Measurements from ENCODE around the gene RFXAP. TPM values are rescaled to one million over a fixed set of nuclear protein-coding genes. Genes with fewer than 3 reads are reported as not detected.

The RFXAP gene
- total RNA-seq, 1 donor from 2014 or later = 5.4 TPM

DNA sequence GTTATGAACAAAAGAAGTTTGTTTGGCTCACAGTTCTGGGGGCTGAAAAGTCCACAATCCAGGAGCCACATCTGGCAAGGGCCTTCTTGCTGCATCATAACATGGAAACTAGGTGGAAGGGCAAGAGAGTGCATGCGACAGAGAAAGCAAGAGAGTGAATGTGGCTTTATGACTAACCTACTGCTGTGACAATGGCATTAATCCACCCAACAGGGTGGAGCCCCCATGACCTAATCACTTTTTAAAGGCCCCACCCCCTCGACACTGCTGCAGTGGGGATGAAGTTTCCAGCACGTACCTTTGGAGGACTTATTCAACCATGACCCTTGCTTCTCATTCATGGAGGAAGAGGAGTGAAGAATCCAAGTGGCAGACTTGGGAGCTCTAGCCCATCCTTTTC, 30.0 kb upstream of the RFXAP start:
- no peaks in the 10 kb centered on the region for H3K4me1 ChIP-seq
- intact Hi-C loops (cut with DNase I) = no loop called here
- ATAC-seq (no peak), DNase-seq (no peak)
- no peaks in the 10 kb centered on the region for H3K9me3 ChIP-seq
- H3K27ac ChIP-seq = no peak overlapping the region
- TF ChIP-seq, protein P1, sequence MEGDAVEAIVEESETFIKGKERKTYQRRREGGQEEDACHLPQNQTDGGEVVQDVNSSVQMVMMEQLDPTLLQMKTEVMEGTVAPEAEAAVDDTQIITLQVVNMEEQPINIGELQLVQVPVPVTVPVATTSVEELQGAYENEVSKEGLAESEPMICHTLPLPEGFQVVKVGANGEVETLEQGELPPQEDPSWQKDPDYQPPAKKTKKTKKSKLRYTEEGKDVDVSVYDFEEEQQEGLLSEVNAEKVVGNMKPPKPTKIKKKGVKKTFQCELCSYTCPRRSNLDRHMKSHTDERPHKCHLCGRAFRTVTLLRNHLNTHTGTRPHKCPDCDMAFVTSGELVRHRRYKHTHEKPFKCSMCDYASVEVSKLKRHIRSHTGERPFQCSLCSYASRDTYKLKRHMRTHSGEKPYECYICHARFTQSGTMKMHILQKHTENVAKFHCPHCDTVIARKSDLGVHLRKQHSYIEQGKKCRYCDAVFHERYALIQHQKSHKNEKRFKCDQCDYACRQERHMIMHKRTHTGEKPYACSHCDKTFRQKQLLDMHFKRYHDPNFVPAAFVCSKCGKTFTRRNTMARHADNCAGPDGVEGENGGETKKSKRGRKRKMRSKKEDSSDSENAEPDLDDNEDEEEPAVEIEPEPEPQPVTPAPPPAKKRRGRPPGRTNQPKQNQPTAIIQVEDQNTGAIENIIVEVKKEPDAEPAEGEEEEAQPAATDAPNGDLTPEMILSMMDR (IDR thresholded peaks at IDR 0.05) = no peak
- H3K36me3 ChIP-seq = no peaks in the 10 kb centered on the region
- H3K27me3 ChIP-seq (ENCODE audit: low read depth) = no peaks in the 10 kb centered on the region
- no peak overlapping the region for H3K4me3 ChIP-seq

DNA sequence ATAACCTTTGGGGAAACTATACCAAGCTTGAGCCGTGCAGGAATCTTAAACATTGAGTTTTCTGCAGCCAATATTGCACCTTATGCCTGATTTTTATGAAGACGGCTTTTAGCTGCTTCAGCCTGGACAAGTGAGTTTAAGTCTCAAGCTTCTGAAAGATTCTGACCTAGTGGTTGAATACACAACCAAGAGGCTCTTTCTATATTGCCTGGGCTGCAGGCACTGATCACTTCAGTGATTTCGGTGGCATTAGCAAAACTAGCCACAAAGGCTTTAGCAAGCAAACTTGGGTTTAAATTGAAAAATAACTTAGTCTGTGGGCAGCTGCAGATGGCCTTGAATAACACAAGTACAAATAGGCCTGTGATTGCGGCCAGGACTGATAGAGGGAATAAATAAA, 29.3 kb upstream of the RFXAP start:
- H3K27me3 ChIP-seq (ENCODE audit: low read depth) = no peaks in the 10 kb centered on the region
- H3K36me3 ChIP-seq = no peaks in the 10 kb centered on the region
- TF ChIP-seq, protein P1 (IDR thresholded peaks at IDR 0.05) = no peak
- H3K4me3 ChIP-seq = no peak overlapping the region
- ATAC-seq = no peak
- no peaks in the 10 kb centered on the region for H3K9me3 ChIP-seq
- H3K27ac ChIP-seq = no peak overlapping the region
- intact Hi-C loops (cut with DNase I) = no loop called here
- DNase-seq = no peak
- no peaks in the 10 kb centered on the region for H3K4me1 ChIP-seq

DNA sequence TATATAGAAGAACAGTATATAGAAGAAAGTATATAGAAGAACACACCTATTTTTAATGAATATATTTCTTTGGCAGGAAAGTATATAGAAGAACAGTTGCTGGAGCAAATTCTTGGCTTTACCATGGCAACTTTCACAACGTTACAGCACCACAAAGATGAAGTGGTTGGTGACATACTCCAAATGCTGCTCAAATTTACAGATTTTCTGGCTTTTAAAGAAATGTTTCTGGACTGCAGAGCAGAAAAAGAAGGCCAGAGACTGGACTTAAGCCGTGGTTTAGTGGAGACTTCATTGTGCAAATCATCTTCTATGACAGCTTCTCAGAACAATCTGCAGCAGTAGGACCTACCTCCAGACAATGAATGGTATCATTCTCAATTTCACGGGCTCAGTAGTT, 24.3 kb upstream of the RFXAP start:
- H3K27me3 ChIP-seq (ENCODE audit: low read depth) = no peaks in the 10 kb centered on the region
- intact Hi-C loops (cut with DNase I) = no loop called here
- no peak overlapping the region for H3K27ac ChIP-seq
- H3K9me3 ChIP-seq = no peaks in the 10 kb centered on the region
- no peak overlapping the region for H3K4me3 ChIP-seq
- DNase-seq (no peak), ATAC-seq (no peak)
- no peaks in the 10 kb centered on the region for H3K36me3 ChIP-seq
- H3K4me1 ChIP-seq = no peaks in the 10 kb centered on the region
- TF ChIP-seq, protein P1 (IDR thresholded peaks at IDR 0.05) = no peak

DNA sequence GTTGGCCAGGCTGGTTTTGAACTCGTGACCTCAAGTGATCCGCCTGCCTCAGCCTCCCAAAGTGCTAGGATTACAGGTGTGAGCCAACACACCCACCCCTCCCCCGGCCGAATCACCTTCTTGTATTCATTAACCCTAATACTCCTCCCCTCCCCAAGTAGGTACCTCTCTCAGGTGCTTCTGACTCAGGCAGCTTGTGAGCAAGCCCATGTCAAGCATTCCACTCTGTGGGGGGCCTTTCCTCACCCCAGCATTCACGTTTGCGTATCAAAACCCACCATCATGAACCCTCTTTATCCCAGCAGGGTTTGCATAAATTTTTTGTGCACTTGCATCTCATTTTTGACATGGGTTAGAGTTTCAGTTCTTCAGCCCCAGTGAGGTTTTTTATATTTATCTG, 23.6 kb upstream of the RFXAP start:
- H3K36me3 ChIP-seq = no peaks in the 10 kb centered on the region
- no peak for DNase-seq
- no peaks in the 10 kb centered on the region for H3K27me3 ChIP-seq (ENCODE audit: low read depth)
- H3K4me3 ChIP-seq = no peak overlapping the region
- intact Hi-C loops (cut with DNase I) = no loop called here
- H3K27ac ChIP-seq = no peak overlapping the region
- TF ChIP-seq, protein P1 (IDR thresholded peaks at IDR 0.05) = no peak
- H3K9me3 ChIP-seq = no peaks in the 10 kb centered on the region
- no peak for ATAC-seq
- no peaks in the 10 kb centered on the region for H3K4me1 ChIP-seq

DNA sequence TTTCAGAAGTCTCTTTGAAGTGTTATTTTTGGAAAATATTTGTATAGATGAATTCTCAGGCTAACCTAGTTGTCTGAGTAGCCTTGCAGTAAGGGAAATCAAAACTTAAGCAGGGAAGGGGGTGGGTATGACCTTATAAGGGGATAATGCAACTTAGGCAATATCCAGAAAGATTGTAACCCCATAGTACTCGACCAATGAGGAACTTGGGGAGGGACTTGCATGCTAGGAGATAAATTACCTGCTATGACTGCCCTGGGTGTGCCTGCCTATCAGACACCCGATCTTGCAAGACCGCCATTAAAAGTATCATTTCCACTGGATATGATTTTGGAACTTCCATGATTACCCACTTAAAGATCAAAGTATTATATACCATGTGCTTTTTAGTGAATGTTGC, 23.0 kb upstream of the RFXAP start:
- H3K27ac ChIP-seq = no peak overlapping the region
- DNase-seq (no peak), ATAC-seq (no peak)
- H3K9me3 ChIP-seq = no peaks in the 10 kb centered on the region
- intact Hi-C loops (cut with DNase I) = no loop called here
- TF ChIP-seq, protein P1 (IDR thresholded peaks at IDR 0.05) = no peak
- no peaks in the 10 kb centered on the region for H3K4me1 ChIP-seq
- H3K27me3 ChIP-seq (ENCODE audit: low read depth) = no peaks in the 10 kb centered on the region
- H3K36me3 ChIP-seq = no peaks in the 10 kb centered on the region
- H3K4me3 ChIP-seq = no peak overlapping the region

DNA sequence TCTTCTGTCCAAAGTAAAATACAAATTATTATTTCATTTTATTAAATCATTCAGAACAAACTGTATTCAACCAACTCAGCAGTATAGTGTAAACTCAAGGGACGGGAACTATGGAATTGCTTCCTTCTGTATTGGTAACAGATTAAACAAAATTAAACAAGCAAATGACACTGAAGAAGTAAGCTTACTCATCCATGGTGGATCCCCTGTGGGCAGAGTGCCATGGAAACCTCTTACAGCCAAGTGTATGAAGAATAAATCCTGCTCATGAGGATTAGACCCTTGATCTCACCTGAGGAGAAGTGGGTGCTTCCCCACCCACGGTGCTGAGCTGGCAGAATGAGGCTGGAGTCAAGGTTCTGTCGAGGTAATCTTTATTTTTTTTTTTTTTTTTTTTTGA, 18.0 kb upstream of the RFXAP start:
- Histone ChIP-seq H3K4me1 (no peaks in the 10 kb centered on the region), H3K27ac (no peak overlapping the region), H3K27me3 (ENCODE audit: low read depth) (no peaks in the 10 kb centered on the region), H3K4me3 (no peak overlapping the region), H3K36me3 (no peaks in the 10 kb centered on the region), H3K9me3 (no peaks in the 10 kb centered on the region)
- intact Hi-C loops (cut with DNase I) = no loop called here
- ATAC-seq (no peak), DNase-seq (no peak)
- TF ChIP-seq, protein P1 (IDR thresholded peaks at IDR 0.05) = no peak

All from lower lobe of right lung (tissue), 2 donors.